ENCODE data around the gene PBX3. TPM values are rescaled to one million over a fixed set of nuclear protein-coding genes. Genes with fewer than 3 reads are reported as not detected.

Gene PBX3
- total RNA-seq, 1 experiment from 2014 or later: 46.0 TPM

DNA sequence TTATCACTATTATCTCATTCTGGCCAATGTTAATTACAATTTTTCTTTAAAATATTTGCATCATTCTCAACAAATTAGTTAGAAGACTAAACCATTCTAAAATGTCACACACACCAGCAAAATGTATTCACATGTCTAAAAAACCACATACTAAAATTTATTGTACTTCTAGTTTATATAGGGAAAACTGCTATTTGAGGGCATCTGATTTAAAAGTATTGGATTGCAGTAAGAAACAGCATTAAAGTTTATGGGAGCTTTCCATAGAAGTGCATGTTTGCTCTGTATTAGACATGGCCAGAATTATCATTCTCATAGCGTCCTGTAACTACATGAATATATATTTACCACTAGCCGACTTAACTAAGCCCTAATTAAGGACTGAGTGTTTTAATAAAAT lies 150.3 kb downstream of the PBX3 start:
- H4K91ac ChIP-seq (ENCODE audit: insufficient read length, low read depth, low read length): no peak overlapping the region
- H3K79me2 ChIP-seq (ENCODE audit: insufficient read depth, low read length): peaks cover 2% of the 10 kb centered on the region; the same call in 1 of the 2 replicates
- H3K9me3 ChIP-seq (ENCODE audit: control insufficient read depth, low read depth, low read length): no peaks in the 10 kb centered on the region
- no peak overlapping the region for H3K9ac ChIP-seq (ENCODE audit: extremely low read depth, insufficient read length, low read length)
- no peak overlapping the region for H3K4ac ChIP-seq (ENCODE audit: low read depth, low read length)
- H2AFZ ChIP-seq (ENCODE audit: low read length): no peak overlapping the region
- H3K4me2 ChIP-seq (ENCODE audit: insufficient read depth, insufficient read length, low read length): no peak overlapping the region
- no peak overlapping the region; a peak in 1 of 7 replicates for H3K27ac Mint-ChIP-seq
- no peak overlapping the region for H2BK15ac ChIP-seq (ENCODE audit: low read depth, low read length)
- no peaks in the 10 kb centered on the region for H3K23me2 ChIP-seq (ENCODE audit: insufficient read length, low read depth, low read length, poor library complexity, severe bottlenecking)
- H3K27me3 Mint-ChIP-seq (ENCODE audit: low read depth): no peaks in the 10 kb centered on the region
- no peak overlapping the region for H3K56ac ChIP-seq (ENCODE audit: insufficient read length, low read depth, low read length)
- H2BK20ac ChIP-seq (ENCODE audit: low read depth, low read length, poor library complexity, severe bottlenecking): no peak overlapping the region
- no peaks in the 10 kb centered on the region for H3K36me3 Mint-ChIP-seq (ENCODE audit: insufficient read depth in 1 of 3, low read depth in 3 of 3)
- no peak overlapping the region for H2BK12ac ChIP-seq (ENCODE audit: insufficient read length, low read depth, low read length)
- no peaks in the 10 kb centered on the region for H4K20me1 ChIP-seq (ENCODE audit: control insufficient read depth, insufficient read depth, insufficient read length)
- H2BK5ac ChIP-seq (ENCODE audit: insufficient read length, low read length): no peak overlapping the region
- H3K27me3 ChIP-seq (ENCODE audit: insufficient read depth, low read length): no peaks in the 10 kb centered on the region
- no peak for DNase-seq
- TF ChIP-seq, protein P1, sequence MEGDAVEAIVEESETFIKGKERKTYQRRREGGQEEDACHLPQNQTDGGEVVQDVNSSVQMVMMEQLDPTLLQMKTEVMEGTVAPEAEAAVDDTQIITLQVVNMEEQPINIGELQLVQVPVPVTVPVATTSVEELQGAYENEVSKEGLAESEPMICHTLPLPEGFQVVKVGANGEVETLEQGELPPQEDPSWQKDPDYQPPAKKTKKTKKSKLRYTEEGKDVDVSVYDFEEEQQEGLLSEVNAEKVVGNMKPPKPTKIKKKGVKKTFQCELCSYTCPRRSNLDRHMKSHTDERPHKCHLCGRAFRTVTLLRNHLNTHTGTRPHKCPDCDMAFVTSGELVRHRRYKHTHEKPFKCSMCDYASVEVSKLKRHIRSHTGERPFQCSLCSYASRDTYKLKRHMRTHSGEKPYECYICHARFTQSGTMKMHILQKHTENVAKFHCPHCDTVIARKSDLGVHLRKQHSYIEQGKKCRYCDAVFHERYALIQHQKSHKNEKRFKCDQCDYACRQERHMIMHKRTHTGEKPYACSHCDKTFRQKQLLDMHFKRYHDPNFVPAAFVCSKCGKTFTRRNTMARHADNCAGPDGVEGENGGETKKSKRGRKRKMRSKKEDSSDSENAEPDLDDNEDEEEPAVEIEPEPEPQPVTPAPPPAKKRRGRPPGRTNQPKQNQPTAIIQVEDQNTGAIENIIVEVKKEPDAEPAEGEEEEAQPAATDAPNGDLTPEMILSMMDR (conservative IDR thresholded peaks at IDR 0.05): no peak
- no peaks in the 10 kb centered on the region for H3K79me1 ChIP-seq (ENCODE audit: insufficient read depth, low read depth, low read length, poor library complexity, severe bottlenecking)
- H3K9me3 Mint-ChIP-seq: no peaks in the 10 kb centered on the region
- H3K4me3 Mint-ChIP-seq: no peak overlapping the region
- H2BK120ac ChIP-seq (ENCODE audit: low read depth, low read length, poor library complexity, severe bottlenecking): no peak overlapping the region
- peaks cover 2% of the 10 kb centered on the region; the same call in 1 of the 2 replicates for H3K4me1 ChIP-seq (ENCODE audit: insufficient read depth, low read length)
- H3K18ac ChIP-seq (ENCODE audit: insufficient read length, low read depth, low read length): no peak overlapping the region
- no peak overlapping the region for H2AK5ac ChIP-seq (ENCODE audit: insufficient read length, low read length)
- no peak overlapping the region for H3K27ac ChIP-seq (ENCODE audit: insufficient read length, low read depth, low read length)
- no CpG with 5 or more reads among the region's 2 CpGs for WGBS (ENCODE audit: extremely low coverage, insufficient read length, low lambda C conversion rate)
- no peak overlapping the region for H3T11ph ChIP-seq (ENCODE audit: low read length)
- H3K14ac ChIP-seq (ENCODE audit: insufficient read depth, low read length): no peak overlapping the region
- H4K8ac ChIP-seq (replicated peaks; ENCODE audit: insufficient read length, low read depth, low read length): no peak overlapping the region
- no peak overlapping the region for H3K23ac ChIP-seq (ENCODE audit: insufficient read length, low read depth, low read length)
- no peak overlapping the region for H4K5ac ChIP-seq (ENCODE audit: insufficient read length, low read depth, low read length)
- peaks cover 37 to 51% of the 10 kb centered on the region in 2 experiments for H3K4me1 Mint-ChIP-seq
